GM23338 (cell line): Measurements from ENCODE around the gene DEFB114.

Source experiments
- CTCF ChIP-seq, 2 experiments: fragments of 200-600 bp in 1 of 2; sonication (generic) in 1 of 2; conservative IDR thresholded peaks; 2 replicates each; pipeline versions ENCODE4 v1.5.1 to v1.6.1; 2016 to 2017; ENCODE audit warnings: antibody characterized with exemption in 2 of 2, low read depth in 2 of 2, mild to moderate bottlenecking in 2 of 2, moderate library complexity in 1 of 2
- EZH2 ChIP-seq: fragments of 200-600 bp; sonication (generic); IDR thresholded peaks from one replicate; pipeline ENCODE4 v1.8.0; 2017; ENCODE audit warnings: antibody characterized with exemption, mild to moderate bottlenecking, low read depth; ENCODE audit not compliant: unreplicated experiment
- NANOG ChIP-seq: IDR thresholded peaks from 2 replicates; pipeline ENCODE4 v1.6.1; 2016; ENCODE audit warnings: antibody characterized with exemption, borderline replicate concordance
- POLR2AphosphoS5 ChIP-seq: IDR thresholded peaks from 2 replicates; pipeline ENCODE4 v1.6.1; 2016; ENCODE audit warnings: antibody characterized with exemption, low read depth
- REST ChIP-seq: IDR thresholded peaks from one replicate; pipeline ENCODE4 v1.6.1; 2018; ENCODE audit warnings: antibody characterized with exemption; ENCODE audit not compliant: unreplicated experiment
- ZNF114 ChIP-seq: fragments of 250-450 bp; sonication (Bioruptor Pico); IDR thresholded peaks from 2 replicates; pipeline ENCODE4 v1.5.0; 2020; ENCODE audit warnings: mild to moderate bottlenecking, moderate library complexity

GRCh38 chr6:49964064-49964463 is at the start of gene DEFB114:
- no peak for TF ChIP-seq CTCF (conservative IDR thresholded peaks at IDR 0.05; ENCODE audit: low read depth in 2 of 2)
- TF ChIP-seq ZNF114 (CRISPR knock-in tag): no peak
- no peak for TF ChIP-seq REST
- TF ChIP-seq POLR2AphosphoS5: no peak
- TF ChIP-seq EZH2: no peak
- TF ChIP-seq NANOG: no peak
